HG02981 (cell line): ENCODE measurements around the gene DMD.
"Not testable (repeated sequence)": the region's sequence is repeated elsewhere in the genome, so short reads cannot be mapped to it uniquely, and the experiment has no call there.

Experiments
- ATAC-seq: cut with Tn5 transposase; IDR thresholded peaks from one replicate; pipeline ENCODE4 v1.9.1; 2021; ENCODE audit warnings: mild to moderate bottlenecking, moderate library complexity; ENCODE audit not compliant: unreplicated experiment

DMD gene

DNA sequence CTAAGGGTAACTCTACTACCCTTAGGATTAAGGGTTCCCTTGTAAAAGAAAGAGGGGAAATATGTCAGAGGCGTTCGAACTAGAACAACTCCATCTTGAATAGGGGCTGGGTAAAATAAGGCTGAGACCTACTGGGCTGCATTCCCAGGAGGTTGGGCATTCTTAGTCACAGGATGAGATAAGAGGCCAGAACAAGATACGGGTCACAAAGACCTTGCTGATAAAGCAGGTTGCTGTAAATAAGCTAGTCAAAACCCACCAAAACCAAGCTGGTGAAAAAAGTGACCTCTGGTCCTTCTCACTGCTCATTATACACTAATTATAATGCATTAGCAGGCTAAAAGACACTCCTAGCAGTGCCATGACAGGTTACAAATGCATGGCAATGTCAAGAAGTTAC, 922.0 kb downstream of the DMD start:
- ATAC-seq, result no peak

GRCh38 chrX:32281853-32282252, 929.5 kb downstream of the DMD start:
- no peak for ATAC-seq

DNA sequence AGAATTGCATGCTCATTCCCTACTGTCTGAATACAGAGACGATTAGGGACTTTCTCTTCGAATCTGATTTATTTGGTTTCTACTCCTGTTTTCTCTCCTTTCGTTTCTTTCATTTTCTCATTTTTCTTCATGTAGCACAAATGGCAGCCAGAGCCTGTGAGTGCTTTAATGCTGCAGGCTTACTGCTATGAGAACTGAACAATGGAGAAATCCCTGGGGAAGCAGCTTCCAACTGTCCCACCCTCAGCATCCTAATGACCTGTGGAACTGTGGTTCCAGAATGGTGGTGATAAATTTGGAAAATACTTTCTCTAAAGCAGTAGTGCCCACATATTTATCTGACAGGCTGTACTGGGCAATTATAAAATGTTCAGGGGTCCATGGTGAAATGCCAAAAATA, 930.4 kb downstream of the DMD start:
- no peak for ATAC-seq

DNA sequence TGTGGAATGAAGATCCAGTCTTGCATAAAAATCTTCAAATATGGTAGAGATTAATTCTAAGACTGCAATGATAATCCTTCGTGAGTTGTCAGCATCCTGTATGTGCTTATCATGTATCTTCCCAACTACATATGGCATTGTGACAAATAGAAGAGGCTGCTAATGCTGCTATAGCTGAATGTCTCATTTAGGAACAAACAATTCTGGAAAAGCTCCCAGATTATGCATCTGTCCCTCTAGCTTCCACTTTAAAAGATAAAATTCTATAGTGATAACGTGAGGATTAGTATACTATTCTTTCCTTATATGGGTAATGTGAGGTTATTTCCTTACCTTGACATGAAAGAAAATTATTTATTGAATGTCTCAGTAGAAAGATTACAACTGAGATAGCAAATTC, 930.9 kb downstream of the DMD start:
- ATAC-seq, result no peak

DNA sequence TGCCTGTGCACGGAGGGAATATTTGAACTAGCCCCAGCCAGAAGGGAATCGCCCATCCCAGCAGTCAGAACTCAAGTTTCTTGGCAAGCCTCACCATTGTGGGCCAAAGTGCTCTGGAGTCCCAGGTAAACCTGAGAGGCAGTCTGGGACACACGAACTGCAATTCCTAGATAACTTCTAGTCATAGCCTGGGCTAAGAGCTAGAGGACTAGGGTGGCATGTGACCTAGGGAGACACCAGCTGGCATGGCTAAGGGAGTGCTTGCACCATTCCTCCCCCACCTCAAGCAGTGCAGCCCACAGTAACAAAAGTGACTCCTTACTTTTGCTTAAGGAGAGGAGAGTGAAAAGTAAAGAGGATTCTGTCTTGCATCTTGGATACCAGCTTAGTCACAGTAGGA, 935.2 kb downstream of the DMD start:
- no peak for ATAC-seq

DNA sequence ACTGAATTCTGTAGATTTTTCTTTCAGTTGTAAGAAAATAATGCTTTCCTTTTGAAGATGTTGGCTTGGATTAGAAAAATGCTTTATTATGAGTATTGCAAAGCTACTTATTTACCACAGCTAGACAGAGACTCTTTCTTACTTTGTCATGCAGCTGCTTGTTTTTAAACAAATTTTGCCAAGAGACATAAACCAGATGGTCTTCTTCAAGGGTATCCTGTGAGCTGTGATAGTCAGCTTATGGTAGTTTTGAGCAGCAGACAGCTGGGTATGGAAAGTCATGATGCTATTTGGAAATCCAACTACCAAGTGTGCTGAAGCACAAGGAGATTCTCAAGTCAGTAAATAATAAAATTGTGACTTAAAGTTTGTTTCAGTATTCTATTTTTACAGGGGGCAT, 941.5 kb downstream of the DMD start:
- ATAC-seq, result no peak

GRCh38 chrX:32268207-32268606, 943.1 kb downstream of the DMD start:
- no peak for ATAC-seq

DNA sequence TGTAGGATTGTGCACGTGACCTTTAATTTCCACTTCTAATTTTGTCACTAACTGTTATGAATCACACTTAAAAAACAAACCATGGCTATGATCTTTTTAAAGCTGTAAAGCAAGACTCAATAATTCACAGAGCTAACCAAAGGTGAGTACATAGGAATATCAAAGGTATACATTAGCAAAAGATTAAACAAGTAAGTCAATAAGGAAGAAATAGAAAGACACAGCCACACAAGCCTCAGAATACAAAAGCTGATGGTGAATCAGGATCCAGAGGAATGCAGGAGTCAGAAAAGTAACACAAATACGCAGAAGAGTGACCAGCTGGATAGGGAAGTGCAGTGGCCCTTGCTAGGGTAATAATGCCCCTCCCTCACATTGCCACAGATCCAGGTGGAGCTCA, 943.6 kb downstream of the DMD start:
- no peak for ATAC-seq

DNA sequence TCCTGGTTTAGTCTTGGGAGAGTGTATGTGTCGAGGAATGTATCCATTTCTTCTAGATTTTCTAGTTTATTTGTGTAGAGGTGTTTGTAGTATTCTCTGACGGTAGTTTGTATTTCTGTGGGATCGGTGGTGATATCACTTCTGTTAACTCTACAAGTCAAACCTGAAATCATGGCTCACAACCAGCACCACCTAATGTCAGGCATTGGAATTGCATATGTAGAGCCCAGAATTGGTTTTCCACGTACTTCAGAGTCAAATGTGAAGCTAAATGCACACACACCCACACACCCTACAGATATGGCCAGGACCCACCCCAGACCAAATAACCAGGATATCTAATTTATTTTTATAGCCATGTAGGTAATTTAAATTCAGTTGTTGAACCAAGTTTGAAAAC, 964.7 kb downstream of the DMD start:
- not testable (repeated sequence) for ATAC-seq

DNA sequence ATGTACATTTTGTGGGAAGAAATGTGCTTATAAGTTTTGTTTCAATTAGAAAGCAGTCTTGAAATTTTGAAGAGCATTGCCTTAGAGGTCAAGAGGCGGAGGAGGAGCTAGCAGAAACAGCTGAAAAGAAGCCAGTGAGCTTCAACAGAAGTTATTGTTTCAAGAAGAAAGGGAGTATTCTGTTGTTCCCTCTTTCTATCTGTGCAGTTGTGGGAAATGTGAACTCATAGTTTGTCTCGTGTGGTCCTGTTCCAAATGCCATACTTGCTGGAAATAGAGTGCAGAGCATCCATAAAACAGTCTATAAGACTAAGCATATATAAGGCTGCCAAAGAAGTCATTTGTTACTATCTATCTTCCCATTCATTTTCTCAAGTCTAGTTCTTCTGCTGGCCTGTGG, 1015.7 kb downstream of the DMD start:
- ATAC-seq, result no peak

- no peak for ATAC-seq
Measured at GRCh38 chrX:32191316-32191715, 1020.0 kb downstream of the DMD start.

- no peak for ATAC-seq
Measured at GRCh38 chrX:32185160-32185559, 1026.2 kb downstream of the DMD start.

DNA sequence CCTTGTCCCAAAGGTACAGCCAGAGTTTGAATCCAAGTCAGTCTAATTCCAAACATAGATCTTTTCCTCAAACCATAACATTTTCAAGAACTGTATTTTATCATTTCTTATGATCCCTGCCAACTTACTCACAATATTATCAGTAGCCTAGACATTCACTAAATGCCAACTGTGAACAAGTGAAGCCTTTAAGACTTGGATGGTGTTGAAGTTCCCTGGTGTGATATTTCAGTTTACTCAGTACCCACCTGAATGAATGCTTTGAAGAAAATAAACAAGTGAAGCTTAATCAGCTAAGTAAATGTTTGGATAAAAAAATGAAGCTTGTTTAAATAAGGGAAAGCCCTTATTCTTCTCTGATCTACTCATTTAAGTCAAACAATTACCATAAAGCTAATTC, 1028.3 kb downstream of the DMD start:
- no peak for ATAC-seq

DNA sequence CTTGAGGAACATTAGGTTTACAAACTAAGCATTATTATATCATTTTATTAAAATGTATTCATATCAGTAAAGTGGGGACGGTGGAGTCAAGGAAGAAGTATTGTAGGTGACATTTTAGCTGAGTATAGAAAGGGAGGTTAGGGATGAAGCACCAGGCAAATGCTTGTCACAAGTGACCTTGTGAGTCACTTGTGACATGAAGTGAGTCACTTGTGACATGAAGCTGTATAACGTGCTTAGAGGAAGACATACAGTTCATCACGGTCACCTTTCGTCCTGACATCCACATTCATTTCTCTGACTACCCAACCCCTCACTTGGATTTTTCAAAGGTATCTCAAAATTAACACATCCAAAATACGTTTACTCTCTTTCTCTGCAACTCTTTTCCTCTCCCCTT, 1034.8 kb downstream of the DMD start:
- no peak for ATAC-seq

GRCh38 chrX:32170481-32170880, 1040.9 kb downstream of the DMD start:
- ATAC-seq, result no peak

GRCh38 chrX:32155044-32155638, 1056.2 kb downstream of the DMD start:
- ATAC-seq, result no peak

- ATAC-seq, result no peak
Measured at GRCh38 chrX:32153585-32153984, 1057.8 kb downstream of the DMD start.

GRCh38 chrX:32150141-32150540, 1061.2 kb downstream of the DMD start:
- ATAC-seq, result no peak

- ATAC-seq, result no peak
Measured at GRCh38 chrX:32141841-32142240, 1069.5 kb downstream of the DMD start.

DNA sequence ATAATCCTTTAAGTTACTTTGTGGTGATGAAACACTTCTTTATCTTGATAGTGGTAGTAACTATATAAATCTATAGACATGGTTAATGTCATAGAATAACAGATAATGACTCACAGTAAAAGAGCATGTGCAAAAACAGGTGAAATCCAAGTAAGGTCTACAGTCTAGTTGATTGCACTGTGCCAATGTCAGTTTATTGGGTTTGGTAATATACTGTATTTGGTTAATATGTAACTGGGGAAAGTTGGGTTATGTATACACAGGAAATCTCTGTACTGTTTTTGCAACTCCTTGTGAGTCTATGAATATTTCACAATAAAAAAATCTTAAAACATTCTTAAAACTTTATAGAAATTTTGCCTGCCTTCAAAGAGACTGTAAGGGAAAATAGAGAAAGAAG, 1071.9 kb downstream of the DMD start:
- no peak for ATAC-seq

- ATAC-seq, result no peak
Measured at GRCh38 chrX:32137525-32137924, 1073.8 kb downstream of the DMD start.

GRCh38 chrX:32126997-32127396, 1084.4 kb downstream of the DMD start:
- no peak for ATAC-seq

- no peak for ATAC-seq
Measured at GRCh38 chrX:32118832-32119231, 1092.5 kb downstream of the DMD start.

GRCh38 chrX:32116047-32116446, 1095.3 kb downstream of the DMD start:
- ATAC-seq, result no peak
